ENCODE measurements around the gene AMZ1. TPM values are rescaled to one million over a fixed set of nuclear protein-coding genes. Genes with fewer than 3 reads are reported as not detected.

Gene AMZ1, protein sequence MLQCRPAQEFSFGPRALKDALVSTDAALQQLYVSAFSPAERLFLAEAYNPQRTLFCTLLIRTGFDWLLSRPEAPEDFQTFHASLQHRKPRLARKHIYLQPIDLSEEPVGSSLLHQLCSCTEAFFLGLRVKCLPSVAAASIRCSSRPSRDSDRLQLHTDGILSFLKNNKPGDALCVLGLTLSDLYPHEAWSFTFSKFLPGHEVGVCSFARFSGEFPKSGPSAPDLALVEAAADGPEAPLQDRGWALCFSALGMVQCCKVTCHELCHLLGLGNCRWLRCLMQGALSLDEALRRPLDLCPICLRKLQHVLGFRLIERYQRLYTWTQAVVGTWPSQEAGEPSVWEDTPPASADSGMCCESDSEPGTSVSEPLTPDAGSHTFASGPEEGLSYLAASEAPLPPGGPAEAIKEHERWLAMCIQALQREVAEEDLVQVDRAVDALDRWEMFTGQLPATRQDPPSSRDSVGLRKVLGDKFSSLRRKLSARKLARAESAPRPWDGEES
- total RNA-seq (2022; extraction: Qiagen RNA extraction; ENCODE audit: low read depth): 0.01 to 0.05 TPM in 2 of 5 replicates, not detected in the others

GRCh38 chr7:2687881-2688318 is at the start of gene AMZ1:
TSS of gene AMZ1 (plus strand) at chr7:2688202. CDS start at chr7:2700452, 12,250 bp downstream.

Other genes starting within 250 kb of the AMZ1 start
- not detected in 5 replicates for gene GRIFIN, start 211.8 kb upstream of the AMZ1 start, total RNA-seq (2022; extraction: Qiagen RNA extraction; ENCODE audit: low read depth)
- gene LFNG, start 168.4 kb upstream of the AMZ1 start, total RNA-seq (2022; extraction: Qiagen RNA extraction; ENCODE audit: low read depth): 9.5 to 16.1 TPM (median 12.7 TPM) in 5 replicates
- gene BRAT1, start 132.7 kb upstream of the AMZ1 start, total RNA-seq (2022; extraction: Qiagen RNA extraction; ENCODE audit: low read depth): 24.8 to 39.5 TPM (median 34.7 TPM) in 5 replicates
- 10.1 to 15.8 TPM (median 12.7 TPM) in 5 replicates for gene IQCE, start 129.2 kb upstream of the AMZ1 start, total RNA-seq (2022; extraction: Qiagen RNA extraction; ENCODE audit: low read depth)
- 49.0 to 70.3 TPM (median 56.4 TPM) in 5 replicates for gene TTYH3, start 56.2 kb upstream of the AMZ1 start, total RNA-seq (2022; extraction: Qiagen RNA extraction; ENCODE audit: low read depth)
- 37.4 to 51.7 TPM (median 48.1 TPM) in 5 replicates for gene GNA12, start 156.1 kb downstream of the AMZ1 start, total RNA-seq (2022; extraction: Qiagen RNA extraction; ENCODE audit: low read depth)

Measured in A549 treated with DMSO at 1 μM for 4 hours (cell line).